ENCODE data around the gene FAM237A. TPM values are rescaled to one million over a fixed set of nuclear protein-coding genes. Genes with fewer than 3 reads are reported as not detected.

The FAM237A gene
- total and polyA plus RNA-seq, 10 of the 15 experiments (the other 5 are each of a cell fraction or from before 2014, with no cell fraction given) = not detected

DNA sequence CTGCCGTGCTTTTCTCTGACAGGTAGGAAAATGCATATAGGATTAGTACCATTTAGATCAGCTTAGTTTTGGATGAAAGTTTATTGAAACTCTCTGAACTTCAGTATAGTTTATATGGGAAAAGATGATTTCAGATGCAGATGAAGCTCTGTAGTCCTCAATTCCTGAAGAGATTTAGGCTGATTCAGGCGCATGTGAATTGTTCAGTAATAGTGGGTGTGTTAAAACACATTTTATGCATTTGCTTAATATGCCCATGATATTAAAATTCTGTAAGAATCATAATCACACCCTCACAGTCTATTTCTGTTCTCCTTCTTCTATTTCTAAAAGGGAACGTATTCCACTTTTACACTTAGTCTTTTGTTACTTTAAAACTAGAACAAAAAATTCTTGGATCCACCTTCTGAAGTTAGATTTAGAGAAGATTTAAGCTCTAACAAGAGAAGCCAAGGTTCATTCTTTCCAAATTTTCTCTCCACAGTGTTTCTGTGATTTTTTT lies 44.5 kb upstream of the FAM237A start:
- TF ChIP-seq SP1 (IDR thresholded peaks at IDR 0.05; ENCODE audit: low read depth, low read length) (no peak), ZSCAN29 (IDR thresholded peaks at IDR 0.05) (no peak), ZNF217 (IDR thresholded peaks at IDR 0.05) (no peak), ZNF207 (IDR thresholded peaks at IDR 0.05; ENCODE audit: borderline replicate concordance) (no peak), NFYA (IDR thresholded peaks at IDR 0.05; ENCODE audit: borderline replicate concordance, low read depth, low read length) (no peak), NR2F1 (conservative IDR thresholded peaks at IDR 0.05) (no peak)
- Histone ChIP-seq H3K9me3 (replicated peaks; ENCODE audit: control insufficient read depth, insufficient read depth, low read length) (no peaks in the 10 kb centered on the region), H3K79me2 (ENCODE audit: control insufficient read depth, insufficient read depth, low read length) (no peaks in the 10 kb centered on the region), H3K4me1 (ENCODE audit: control insufficient read depth, insufficient read depth, low read length) (no peaks in the 10 kb centered on the region), H2AFZ (ENCODE audit: control insufficient read depth, low read depth, low read length) (no peak overlapping the region), H3K9ac (ENCODE audit: control insufficient read depth, insufficient read depth, low read length) (no peak overlapping the region), H4K20me1 (ENCODE audit: control insufficient read depth, insufficient read depth) (no peaks in the 10 kb centered on the region), H3K4me2 (ENCODE audit: control insufficient read depth, insufficient read depth) (no peak overlapping the region), H3K36me3 (ENCODE audit: control insufficient read depth in 2 of 2, insufficient read depth in 2 of 2, low read length in 1 of 2) (no peaks in the 10 kb centered on the region), H3K4me3 (no peak overlapping the region), H3K27ac (ENCODE audit: control insufficient read depth, insufficient read depth) (no peak overlapping the region), H3K27me3 (replicated peaks in 1 of 2; ENCODE audit: control insufficient read depth in 2 of 2, insufficient read depth in 2 of 2, low read length in 1 of 2) (no peaks in the 10 kb centered on the region)
- CTCF ChIA-PET = interaction anchor here (1.0 to 1.3 kb wide), 2 partner anchors 10 to 27 kb away, joined by 3 read pairs; no protein-coding TSS in a partner anchor
- RAD21 ChIA-PET (ENCODE audit: unreplicated experiment) = no interaction called here
- ATAC-seq (no peak), DNase-seq (ENCODE audit: low read depth, low spot score) (no peak), FAIRE-seq (no peak)
- intact Hi-C loops (cut with micrococcal nuclease; ENCODE audit: unreplicated experiment) = no loop called here
- in situ Hi-C loops (cut with MboI) = no loop called here
- SMC1A ChIA-PET (ENCODE audit: uncharacterized antibody, unreplicated experiment) = no interaction called here
- WGBS (ENCODE audit: insufficient coverage, insufficient replicate concordance, low lambda C conversion rate, missing lambda C conversion rate) = 18% methylated on average over 3 of the region's 3 CpGs
- BruUV-seq (replicated peaks) = no TSS peak
- POLR2A ChIA-PET = no interaction called here

- FAIRE-seq (no peak), DNase-seq (ENCODE audit: low read depth, low spot score) (no peak), ATAC-seq (no peak)
- 0 out of 2 replicates have a peak, but pooled peaks have one; percentile 21 for TF ChIP-seq PKNOX1 (IDR thresholded peaks at IDR 0.05)
- TF ChIP-seq NFIC (IDR thresholded peaks at IDR 0.05; ENCODE audit: low read depth, low read length) = no peak
- no peaks in the 10 kb centered on the region for H4K20me1 ChIP-seq (ENCODE audit: control insufficient read depth, insufficient read depth)
- in situ Hi-C loops (cut with MboI) = no loop called here
- H3K79me2 ChIP-seq (ENCODE audit: control insufficient read depth, insufficient read depth, low read length) = no peaks in the 10 kb centered on the region
- no peaks in the 10 kb centered on the region for H3K27me3 ChIP-seq (replicated peaks in 1 of 2; ENCODE audit: control insufficient read depth in 2 of 2, insufficient read depth in 2 of 2, low read length in 1 of 2)
- no peaks in the 10 kb centered on the region for H3K4me1 ChIP-seq (ENCODE audit: control insufficient read depth, insufficient read depth, low read length)
- no peaks in the 10 kb centered on the region for H3K36me3 ChIP-seq (ENCODE audit: control insufficient read depth in 2 of 2, insufficient read depth in 2 of 2, low read length in 1 of 2)
- ChIA-PET RAD21 (ENCODE audit: unreplicated experiment) (interaction anchor here (1.3 kb wide), 1 partner anchor 22 kb away, joined by 4 read pairs; no protein-coding TSS in a partner anchor), CTCF (no interaction called here), POLR2A (interaction anchor here (0.7 kb wide), 1 partner anchor 9 kb away, joined by 5 read pairs; no protein-coding TSS in a partner anchor), SMC1A (ENCODE audit: uncharacterized antibody, unreplicated experiment) (interaction anchor here (0.7 kb wide), 1 partner anchor 9 kb away, joined by 3 read pairs; no protein-coding TSS in a partner anchor)
- H3K9me3 ChIP-seq (replicated peaks; ENCODE audit: control insufficient read depth, insufficient read depth, low read length) = no peaks in the 10 kb centered on the region
- H3K4me2 ChIP-seq (ENCODE audit: control insufficient read depth, insufficient read depth) = no peak overlapping the region
- H3K4me3 ChIP-seq = no peak overlapping the region
- no peak overlapping the region for H2AFZ ChIP-seq (ENCODE audit: control insufficient read depth, low read depth, low read length)
- BruUV-seq (replicated peaks) = no TSS peak
- H3K27ac ChIP-seq (ENCODE audit: control insufficient read depth, insufficient read depth) = no peak overlapping the region
- H3K9ac ChIP-seq (ENCODE audit: control insufficient read depth, insufficient read depth, low read length) = no peak overlapping the region
- intact Hi-C loops (cut with micrococcal nuclease; ENCODE audit: unreplicated experiment) = no loop called here
- WGBS (ENCODE audit: insufficient coverage, insufficient replicate concordance, low lambda C conversion rate, missing lambda C conversion rate) = 19% methylated on average over 3 of the region's 3 CpGs
These were observed 39.0 kb upstream of the FAM237A start for GRCh38 chr2:206603243-206603642.
